Measurements from ENCODE around the gene MAL. TPM values are rescaled to one million over a fixed set of nuclear protein-coding genes. Genes with fewer than 3 reads are reported as not detected.

The MAL gene
- polyA plus RNA-seq, 1 of the 3 experiments (the other 2 are of a cell fraction), result not detected

- H3K9me2 ChIP-seq, result no peaks in the 10 kb centered on the region
- no peaks in the 10 kb centered on the region for H3F3A ChIP-seq (replicated peaks; ENCODE audit: insufficient read depth)
- H2AFZ ChIP-seq (ENCODE audit: low read depth), result no peak overlapping the region
- no peak overlapping the region for H3K4me3 ChIP-seq (ENCODE audit: low read depth in 2 of 2, low read length in 1 of 2)
- H3K4me2 ChIP-seq, result no peak overlapping the region
- no peak overlapping the region for H3K27ac ChIP-seq (ENCODE audit: low read depth in 2 of 2, low read length in 1 of 2)
- H3K36me3 ChIP-seq (replicated peaks in 1 of 2; ENCODE audit: control insufficient read depth in 1 of 2, insufficient read depth in 2 of 2, low read length in 1 of 2), result no peaks in the 10 kb centered on the region
- ChIA-PET POLR2A (no interaction called here), CTCF (interaction anchor here (1.1 to 6.8 kb wide), 8 partner anchors 11 to 92 kb away, joined by 3 to 65 read pairs (median 12); partner anchors contain the start of gene MAL)
- no peak overlapping the region for H3K9ac ChIP-seq
- H3K27me3 ChIP-seq (ENCODE audit: insufficient read depth), result peaks cover 61% of the 10 kb centered on the region
- peaks cover 0 to 7% of the 10 kb centered on the region in 2 experiments; a peak in 1 of 4 replicates for H3K4me1 ChIP-seq (ENCODE audit: control insufficient read depth in 1 of 2, insufficient read depth in 2 of 2, low read depth in 1 of 2, low read length in 1 of 2)
- no peaks in the 10 kb centered on the region for H3K9me3 ChIP-seq
- no peaks in the 10 kb centered on the region for H4K20me1 ChIP-seq (ENCODE audit: insufficient read depth)
- TF ChIP-seq REST (IDR thresholded peaks at IDR 0.05; ENCODE audit: low read depth, low read length) (no peak), MXI1 (IDR thresholded peaks at IDR 0.05; ENCODE audit: low read depth, low read length) (no peak), JUND (IDR thresholded peaks at IDR 0.05) (no peak), PBX3 (IDR thresholded peaks at IDR 0.05) (no peak), MEF2A (IDR thresholded peaks at IDR 0.05; ENCODE audit: borderline replicate concordance, low read depth) (no peak)
- H3K79me2 ChIP-seq (ENCODE audit: insufficient read depth), result no peaks in the 10 kb centered on the region
- 48% methylated on average over 10 of the region's 10 CpGs for WGBS (ENCODE audit: low lambda C conversion rate)
- DNase-seq, result peak; percentile 12
Measured at GRCh38 chr2:95077861-95078603, 52.5 kb downstream of the MAL start.

GRCh38 chr2:95079199-95079683 lies 53.7 kb downstream of the MAL start:
- ChIA-PET CTCF (interaction anchor here (0.7 to 6.8 kb wide), 12 partner anchors 9 to 220 kb away, joined by 3 to 65 read pairs (median 3); partner anchors contain the start of gene MAL), POLR2A (no interaction called here)
- WGBS (ENCODE audit: low lambda C conversion rate), result 36% methylated on average over 7 of the region's 7 CpGs
- Histone ChIP-seq H3K79me2 (ENCODE audit: insufficient read depth) (no peaks in the 10 kb centered on the region), H3K4me3 (ENCODE audit: low read depth in 2 of 2, low read length in 1 of 2) (no peak overlapping the region), H4K20me1 (ENCODE audit: insufficient read depth) (no peaks in the 10 kb centered on the region), H3F3A (replicated peaks; ENCODE audit: insufficient read depth) (no peaks in the 10 kb centered on the region), H3K9me2 (no peaks in the 10 kb centered on the region), H3K27me3 (ENCODE audit: insufficient read depth) (peaks cover 49% of the 10 kb centered on the region), H3K27ac (ENCODE audit: low read depth in 2 of 2, low read length in 1 of 2) (no peak overlapping the region), H3K36me3 (replicated peaks in 1 of 2; ENCODE audit: control insufficient read depth in 1 of 2, insufficient read depth in 2 of 2, low read length in 1 of 2) (no peaks in the 10 kb centered on the region), H3K4me2 (no peak overlapping the region), H3K9me3 (no peaks in the 10 kb centered on the region), H2AFZ (ENCODE audit: low read depth) (no peak overlapping the region), H3K9ac (no peak overlapping the region), H3K4me1 (ENCODE audit: control insufficient read depth in 1 of 2, insufficient read depth in 2 of 2, low read depth in 1 of 2, low read length in 1 of 2) (peaks cover 0 to 7% of the 10 kb centered on the region in 2 experiments; a peak in 1 of 4 replicates)
- no peak for DNase-seq
- TF ChIP-seq CHD2 (IDR thresholded peaks at IDR 0.05; ENCODE audit: low read length, partially characterized antibody) (no peak), EP300 (IDR thresholded peaks at IDR 0.05; ENCODE audit: borderline replicate concordance in 1 of 2, low read depth in 1 of 2, low read length in 1 of 2) (no peak), SMC3 (IDR thresholded peaks at IDR 0.05; ENCODE audit: low read depth, low read length) (no peak), JUND (IDR thresholded peaks at IDR 0.05) (no peak), FOXJ3 (CRISPR knock-in tag; IDR thresholded peaks at IDR 0.05) (no peak), RCOR1 (IDR thresholded peaks at IDR 0.05; ENCODE audit: low read length) (no peak), ELF1 (IDR thresholded peaks at IDR 0.05) (no peak), REST (IDR thresholded peaks at IDR 0.05; ENCODE audit: low read depth, low read length) (no peak), RAD21 (IDR thresholded peaks at IDR 0.05; ENCODE audit: low read length) (no peak), MAX (IDR thresholded peaks at IDR 0.05; ENCODE audit: low read depth) (no peak), FOSL2 (IDR thresholded peaks at IDR 0.05; ENCODE audit: borderline replicate concordance, low read depth) (no peak)

Measured in SK-N-SH (cell line).